Measurements from ENCODE around the gene FAM120AOS.

The FAM120AOS gene

DNA sequence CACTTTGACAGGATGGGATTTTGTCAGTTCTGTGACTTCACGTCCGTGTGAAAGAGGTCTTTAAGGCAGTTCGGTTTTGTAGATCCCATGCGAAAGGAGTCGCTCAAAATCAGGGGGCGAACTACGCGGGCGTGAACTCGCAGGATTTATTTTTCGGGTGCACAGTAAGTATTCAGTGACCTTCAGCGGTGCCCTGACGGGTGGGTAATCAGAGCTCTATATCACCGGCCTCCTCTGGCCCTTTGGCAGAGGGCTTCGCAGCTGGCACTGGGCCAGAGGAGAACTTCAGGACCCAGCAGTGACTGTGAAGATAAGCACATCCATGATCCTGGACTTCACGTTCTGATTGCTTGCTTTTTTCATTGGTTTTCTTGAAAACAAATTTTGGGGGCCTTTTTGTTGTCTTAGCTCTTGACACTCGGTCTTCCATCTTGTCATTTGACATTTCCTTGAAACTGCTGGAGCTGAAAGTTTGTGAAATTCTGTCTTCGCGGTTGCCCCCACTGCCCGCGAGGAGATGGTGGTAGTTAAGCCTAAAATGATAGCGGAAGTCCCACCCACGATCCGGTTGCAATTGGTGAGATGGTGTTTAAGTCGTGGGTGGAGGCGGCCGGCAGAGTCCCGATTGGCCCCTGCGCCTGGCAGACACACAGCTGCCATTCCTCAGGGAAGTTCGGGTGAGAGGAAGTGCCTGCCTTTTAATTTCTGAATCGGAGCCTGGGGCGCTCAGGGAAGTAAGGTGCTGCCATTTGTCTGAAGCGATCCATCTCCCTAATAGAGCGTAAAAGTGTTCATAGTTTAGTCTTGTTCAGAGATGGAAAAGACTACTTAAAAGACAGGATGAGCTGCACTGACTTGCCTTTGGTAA is at the start of gene FAM120AOS:
FAM120AOS (minus strand) TSS at position 535 of the 868 bp plus-strand sequence. CDS start 872 bp downstream, outside the sequence.
- DNase-seq: peak; percentile 92

DNA sequence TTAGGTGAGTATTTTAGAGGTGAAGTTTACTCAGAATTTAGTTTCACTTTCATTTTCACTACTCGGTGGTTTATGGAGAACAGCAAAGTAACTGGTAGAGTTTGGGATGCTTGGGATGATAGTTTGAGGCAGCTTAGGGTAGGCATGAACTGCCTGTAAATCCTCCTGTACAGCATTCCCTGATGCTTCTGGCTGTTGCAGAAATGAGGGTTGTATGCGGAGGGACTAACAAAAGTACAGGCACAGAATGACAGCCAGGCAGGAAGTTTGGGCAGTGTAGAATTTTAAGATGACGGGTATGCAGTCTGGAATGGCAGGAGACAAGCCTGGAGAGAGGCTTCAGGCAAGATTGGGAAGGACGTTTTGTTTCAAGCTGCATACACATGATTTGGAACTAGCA is 48.0 kb upstream of the FAM120AOS start:
- DNase-seq: no peak

DNA sequence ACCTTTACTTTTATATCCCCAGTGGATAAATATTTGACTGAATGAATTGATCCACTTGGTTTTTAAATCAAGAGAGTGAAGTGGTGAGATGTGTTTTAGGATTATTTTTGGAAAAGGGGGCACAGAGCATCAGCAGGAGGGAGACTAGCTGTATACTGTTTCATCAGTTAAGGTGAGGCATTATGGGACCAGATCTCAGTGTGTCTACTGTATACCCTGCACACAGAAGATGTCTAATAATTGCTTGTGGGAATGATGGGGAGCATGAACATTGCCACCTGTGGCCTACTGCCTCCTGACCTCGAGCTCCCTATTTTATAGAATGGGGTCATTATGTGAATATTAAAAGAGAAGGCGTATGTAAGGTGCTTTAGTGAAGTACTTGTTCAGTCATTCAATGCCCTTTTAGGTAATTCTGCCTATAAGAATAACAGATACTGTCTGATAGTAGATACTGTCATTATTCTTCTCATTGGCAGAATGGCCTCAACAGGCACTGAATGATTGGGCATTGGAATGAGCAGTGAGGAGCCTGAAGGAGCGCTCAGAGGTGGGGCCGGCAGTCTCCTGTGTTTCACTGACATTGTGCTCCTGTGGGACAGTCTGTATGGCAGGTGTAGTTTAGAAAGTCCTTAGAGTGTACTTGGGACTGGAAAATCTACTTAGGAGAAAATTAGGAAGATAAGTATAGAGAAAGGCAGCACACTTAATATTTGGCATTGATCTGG is 47.4 kb upstream of the FAM120AOS start:
- DNase-seq: no peak

DNA sequence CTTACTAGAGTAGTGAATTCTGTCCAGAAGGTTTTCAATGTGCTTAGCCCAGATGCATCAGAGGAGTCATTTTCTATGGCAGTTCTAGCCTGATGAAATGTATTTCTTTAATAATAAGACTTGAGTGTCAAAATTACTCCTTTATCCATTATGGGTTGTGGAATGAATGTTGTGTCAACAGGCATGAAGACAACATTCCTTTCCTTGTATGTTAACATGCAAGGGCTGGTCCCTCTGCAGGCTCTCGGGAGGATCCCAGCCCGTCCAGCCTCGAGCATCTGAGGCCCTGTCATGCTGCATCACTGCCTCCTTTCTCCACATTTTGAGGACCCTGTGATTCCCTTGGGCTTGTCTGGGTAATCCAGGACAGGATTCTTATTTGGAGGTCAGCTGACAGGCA is 42.9 kb upstream of the FAM120AOS start:
- DNase-seq: no peak

DNA sequence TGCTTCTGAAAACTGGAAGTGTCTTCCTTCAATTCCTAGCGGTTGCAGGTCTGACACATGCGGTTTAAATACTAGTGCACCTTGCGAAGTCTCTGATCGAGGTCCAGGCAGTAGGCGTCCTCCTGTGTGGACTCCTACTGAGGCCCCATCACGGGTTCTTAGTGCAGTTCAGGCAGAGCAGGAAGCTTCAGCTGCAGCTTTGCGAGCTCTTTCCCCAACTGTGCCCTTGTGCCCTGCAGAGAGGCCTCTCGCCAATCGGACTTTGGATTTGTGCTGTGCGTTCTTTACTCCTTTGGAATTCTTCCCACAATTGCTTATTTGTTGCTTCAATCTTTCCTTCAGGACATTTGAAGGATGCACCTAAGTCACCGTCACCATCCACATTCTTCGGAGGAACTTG is 40.6 kb upstream of the FAM120AOS start:
- no peak for DNase-seq

DNA sequence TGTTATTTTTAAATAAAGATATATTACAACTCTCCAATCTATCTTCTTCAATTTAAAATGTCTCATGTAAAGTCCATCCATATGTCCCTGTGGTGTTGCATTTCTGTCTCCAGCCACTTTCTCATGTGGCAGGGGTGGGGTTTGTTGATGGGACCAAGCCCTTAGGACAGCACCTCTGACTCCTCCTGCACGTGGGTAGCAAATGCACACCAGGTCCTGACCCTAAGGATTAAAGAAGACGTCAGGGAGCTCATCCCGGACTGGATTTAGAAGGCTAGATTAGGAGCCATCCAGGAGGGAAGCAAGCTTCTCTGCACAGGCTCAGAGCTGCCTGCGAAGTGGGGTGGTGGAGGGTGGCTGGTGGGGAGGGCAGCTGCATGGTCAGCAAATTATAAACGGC is 38.9 kb upstream of the FAM120AOS start:
- no peak for DNase-seq

DNA sequence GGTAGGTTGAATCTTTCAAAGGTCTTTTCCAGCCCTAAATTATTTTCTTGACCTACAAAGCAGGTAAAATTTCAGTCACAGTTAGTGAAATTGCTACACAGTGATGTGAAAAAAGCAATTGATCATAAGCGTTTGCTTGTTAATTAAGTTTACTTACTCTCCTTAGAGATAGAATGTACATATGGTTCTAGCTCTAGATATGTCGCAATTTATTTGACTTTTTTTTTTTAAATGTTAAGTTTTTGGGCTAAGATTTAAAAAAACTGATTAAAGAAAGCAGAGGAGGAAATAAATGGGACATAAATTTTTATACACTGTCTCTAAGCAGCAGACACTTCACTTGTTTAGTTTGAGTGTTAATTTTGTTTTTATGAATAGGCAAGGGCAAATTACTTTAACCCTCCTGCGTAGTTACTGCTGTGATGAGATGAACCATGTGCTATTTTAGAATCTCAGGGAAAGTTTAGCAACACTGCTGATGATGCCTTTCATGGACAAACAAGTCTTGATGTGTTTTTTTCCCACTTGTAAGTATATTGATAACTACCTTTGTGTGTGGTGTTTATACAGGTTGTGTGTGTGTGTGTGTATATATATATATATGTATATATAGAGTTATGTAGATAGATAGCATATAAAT is 38.3 kb upstream of the FAM120AOS start:
- no peak for DNase-seq

DNA sequence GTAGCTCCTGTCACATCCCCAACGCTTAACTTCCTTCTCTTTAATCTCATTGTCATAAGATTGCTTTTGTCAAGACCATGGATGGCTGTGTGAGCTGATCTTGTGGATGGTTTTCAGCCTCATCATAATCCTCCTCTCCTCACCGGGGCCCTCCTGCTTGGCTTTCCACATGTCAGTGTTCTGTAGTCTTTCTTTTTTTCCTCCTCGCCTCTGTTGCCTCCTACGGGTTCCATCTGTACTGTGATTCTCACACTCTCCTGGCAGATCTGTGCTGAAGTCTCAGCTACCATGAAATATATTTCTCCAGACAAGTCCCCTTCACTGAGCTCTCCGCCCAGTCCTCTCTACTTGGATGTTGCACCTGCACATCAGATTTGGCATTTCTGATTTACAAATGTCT is 34.9 kb upstream of the FAM120AOS start:
- no peak for DNase-seq

DNA sequence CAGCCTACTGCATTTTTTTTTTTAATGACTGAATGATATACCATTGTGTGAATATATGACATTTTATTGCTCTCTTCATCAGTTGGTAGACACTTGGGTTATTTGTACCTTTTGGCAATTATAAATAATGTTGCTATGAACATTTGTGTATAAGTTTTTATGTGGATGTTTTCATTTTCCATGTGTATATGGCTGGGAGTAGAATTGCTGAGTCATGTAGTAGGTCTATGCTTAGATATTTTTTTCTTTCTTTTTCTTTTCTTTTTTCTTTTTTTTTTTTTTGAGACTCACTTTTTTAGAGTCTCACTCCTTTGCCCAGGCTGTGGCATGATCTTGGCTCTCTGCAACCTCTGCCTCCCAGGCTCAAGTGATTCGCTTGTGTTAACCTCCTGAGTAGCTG is 32.9 kb upstream of the FAM120AOS start:
- no peak for DNase-seq

DNA sequence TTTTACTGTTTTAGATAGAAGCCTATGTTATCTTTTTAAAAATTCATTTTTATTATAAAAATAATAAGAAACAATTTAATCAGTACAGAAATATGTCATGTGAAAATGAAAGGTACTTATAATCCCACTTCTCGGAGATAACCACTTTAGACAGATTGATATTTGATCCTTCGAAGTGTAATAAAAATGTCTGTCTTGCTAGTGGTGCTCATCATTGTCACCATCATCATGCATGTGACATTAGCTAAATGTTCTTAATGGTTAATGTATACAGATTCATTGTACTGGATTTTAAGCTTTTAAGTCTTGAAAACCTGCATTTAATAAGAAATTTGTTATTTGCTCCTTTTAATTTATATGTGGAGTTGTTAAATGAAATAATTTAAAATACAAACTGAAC is 30.1 kb upstream of the FAM120AOS start:
- DNase-seq: no peak

DNA sequence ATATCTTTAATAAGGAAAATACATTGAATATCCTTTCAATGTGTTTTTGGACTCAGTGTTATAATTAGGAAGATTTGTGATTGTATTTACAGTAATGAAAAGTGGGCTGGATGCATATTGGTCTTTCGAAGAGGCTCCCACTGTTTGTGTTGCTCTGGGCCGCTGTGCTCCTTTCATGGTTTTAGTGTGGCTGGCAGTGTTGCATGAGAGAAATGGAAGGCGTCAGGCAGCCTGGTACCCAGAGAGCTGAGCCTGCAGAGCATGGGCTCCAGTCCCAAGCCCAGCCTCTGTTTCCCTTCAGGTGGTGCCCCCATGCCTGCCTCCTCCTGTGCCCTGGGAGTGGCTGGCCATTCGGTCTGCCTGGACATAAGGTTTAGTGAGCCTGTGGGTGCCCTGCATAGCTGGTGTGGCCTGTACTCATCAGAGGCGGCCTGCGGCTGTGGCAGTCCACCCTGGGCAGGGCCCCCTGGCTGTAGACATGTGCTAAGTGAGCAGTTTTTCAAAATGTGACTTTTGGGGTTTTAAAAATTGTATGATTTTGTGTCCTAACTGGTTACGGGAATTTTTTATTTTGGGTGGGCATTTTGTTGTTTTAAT is 27.4 kb upstream of the FAM120AOS start:
- no peak for DNase-seq

DNA sequence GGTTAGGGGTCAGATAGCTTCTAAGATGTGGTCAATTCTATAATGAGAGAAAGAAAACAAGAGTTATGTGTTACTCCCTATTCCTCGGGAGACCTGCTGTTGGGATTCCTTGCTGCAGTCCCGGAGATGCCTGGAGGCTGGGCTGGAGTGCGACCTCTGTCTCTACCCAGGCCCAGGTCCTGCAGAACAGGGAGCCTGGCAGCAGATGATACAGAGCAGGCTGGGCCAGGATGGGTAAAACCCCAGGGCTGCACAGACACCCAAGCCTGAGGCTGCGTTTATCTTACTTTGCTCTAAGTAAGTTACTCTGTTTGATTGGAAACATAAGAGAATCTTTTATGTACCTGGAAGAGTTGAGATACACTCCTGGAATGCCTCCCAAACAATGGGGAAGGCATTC is 26.9 kb upstream of the FAM120AOS start:
- DNase-seq: no peak

DNA sequence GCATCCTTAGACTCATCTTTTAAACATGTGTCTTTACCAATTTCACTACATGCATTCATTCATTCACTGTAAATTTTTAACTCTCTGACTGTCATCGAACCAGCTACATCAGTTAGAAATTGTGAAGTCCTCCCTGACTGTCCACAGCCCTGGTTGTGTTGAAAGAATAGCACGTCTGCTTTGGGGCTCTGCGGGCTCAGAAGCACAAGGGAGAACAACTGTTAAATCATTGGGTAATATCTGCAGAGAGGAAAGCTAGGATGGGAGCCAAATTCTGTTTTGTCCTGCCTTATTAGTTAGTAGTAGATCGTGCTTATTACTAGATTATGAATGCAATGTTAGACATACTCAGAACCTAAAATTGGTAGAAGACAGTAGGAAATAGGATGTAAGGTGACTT is 26.3 kb upstream of the FAM120AOS start:
- DNase-seq: no peak

DNA sequence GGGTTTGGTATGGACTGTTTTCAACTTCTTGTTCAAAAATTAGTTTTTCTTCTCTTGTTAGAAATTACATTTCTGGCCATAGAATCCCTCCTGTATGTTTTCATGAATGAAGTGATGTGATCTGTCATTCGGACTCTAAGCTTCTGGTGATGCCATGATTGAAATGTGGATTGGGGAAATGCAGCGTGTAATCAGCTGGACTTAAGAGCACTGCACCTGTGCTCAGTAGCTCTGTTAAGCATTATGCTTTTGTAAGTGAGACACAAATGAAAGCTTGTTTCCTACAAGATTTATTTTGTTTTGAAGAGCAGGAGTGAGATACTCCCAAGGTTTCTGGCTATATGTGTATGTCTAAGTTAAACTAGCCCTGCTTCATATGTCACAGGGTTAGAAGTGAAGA is 24.0 kb upstream of the FAM120AOS start:
- no peak for DNase-seq

DNA sequence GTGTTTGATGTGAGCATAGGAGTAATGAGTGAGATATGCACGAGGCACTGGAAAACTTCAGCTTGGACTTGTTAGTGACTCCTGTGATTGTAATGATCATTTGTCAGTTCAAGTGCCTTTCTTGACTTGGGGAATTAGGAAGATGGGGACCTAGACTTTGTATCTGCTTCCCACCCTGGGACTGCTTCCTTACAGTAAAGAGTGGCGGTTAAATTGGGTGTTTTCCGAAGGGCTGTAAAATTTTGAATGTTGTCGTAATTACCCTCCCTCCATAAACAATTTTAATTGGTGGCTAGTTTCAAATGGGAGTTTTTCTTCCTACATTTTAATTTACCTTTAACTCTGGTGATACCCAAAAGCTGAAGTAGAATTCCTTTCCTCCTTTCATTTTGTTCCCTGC is 23.5 kb upstream of the FAM120AOS start:
- DNase-seq: no peak

DNA sequence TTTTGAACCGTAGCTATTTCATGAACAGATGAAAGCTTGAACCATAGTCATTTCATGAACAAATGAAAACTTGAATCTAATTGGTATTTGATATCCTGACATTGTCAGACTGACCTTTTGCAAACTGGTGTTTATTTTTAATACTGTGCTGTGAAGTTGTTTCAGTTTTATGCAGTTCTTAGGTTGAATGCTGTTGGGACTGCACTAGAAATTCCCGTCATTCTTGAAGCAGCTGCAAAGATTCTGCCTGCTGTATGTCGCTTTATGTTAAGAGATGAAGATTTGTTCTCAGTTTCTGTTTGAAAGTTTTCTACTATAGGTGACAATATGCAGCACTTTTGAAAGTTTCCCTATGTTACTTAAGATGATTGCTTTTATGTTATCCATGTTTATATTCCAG is 22.5 kb upstream of the FAM120AOS start:
- no peak for DNase-seq

DNA sequence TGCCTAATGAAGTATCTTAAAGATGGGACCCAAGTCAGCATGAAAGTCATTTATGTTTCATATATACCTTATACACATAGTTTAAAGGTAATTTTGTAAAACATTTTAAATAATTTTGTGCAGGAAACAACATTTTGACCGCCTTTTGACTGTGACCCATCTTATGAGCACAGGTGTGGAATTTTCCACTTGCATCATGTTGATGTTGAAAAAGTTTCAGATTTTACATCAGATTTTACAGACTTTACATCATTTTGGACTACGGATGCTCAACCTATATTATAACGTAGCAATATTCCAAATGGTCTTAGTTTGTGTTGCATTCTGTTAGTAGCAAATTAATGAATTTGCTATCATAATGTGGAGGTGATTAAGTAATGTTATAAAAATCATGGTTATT is 21.7 kb upstream of the FAM120AOS start:
- no peak for DNase-seq

DNA sequence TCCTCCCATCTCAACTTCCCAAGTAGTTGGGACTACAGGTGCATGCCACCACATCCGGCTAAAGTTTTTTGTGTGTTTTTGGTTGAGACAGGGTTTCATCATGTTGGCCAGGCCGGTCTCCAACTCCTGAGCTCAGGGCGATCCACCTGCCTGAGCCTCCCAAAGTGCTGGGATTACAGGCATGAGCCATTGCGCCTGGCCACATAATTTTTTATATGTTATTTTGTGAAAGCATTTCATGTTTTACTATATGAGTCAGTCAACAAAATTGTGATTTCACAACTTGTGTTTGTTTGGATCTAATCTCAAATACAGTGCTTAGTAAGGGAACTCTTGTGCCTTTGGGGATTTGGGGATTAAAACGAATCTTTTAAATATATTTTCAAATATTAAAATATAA is 20.0 kb upstream of the FAM120AOS start:
- DNase-seq: no peak

DNA sequence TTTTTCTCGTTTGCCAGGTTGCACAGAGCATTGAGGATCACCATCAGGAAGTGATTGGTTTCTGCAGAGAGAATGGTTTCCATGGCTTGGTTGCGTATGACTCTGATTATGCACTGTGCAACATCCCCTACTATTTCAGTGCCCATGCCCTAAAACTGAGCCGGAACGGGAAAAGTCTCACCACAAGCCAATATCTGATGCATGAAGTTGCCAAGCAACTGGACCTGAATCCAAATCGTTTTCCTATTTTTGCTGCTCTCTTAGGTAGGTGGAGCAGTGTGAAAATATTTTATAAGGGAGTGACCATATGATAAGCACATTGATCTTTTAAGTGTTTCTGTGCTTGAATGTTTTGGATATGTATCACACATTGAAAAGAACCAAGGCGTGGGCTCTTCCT is 17.7 kb upstream of the FAM120AOS start:
- DNase-seq: no peak

DNA sequence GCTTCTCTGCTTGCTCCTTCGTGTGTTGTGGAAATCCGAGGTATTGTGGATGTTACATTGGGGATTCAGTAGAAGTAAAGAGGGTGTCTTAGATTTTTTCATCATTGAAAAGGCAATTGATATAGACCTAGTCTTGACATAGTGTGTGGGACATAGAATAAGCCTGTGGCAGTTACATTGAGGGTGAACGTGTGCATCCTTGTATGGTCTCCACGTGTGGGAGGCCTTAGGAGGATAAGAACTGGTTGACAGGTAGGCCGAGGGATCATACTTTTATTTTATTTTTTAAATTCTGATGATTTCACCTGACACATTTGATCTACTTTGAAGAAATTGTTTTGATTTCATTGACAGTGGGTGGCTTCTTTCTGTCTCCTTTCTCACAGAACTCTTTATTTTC is 17.0 kb upstream of the FAM120AOS start:
- DNase-seq: no peak

DNA sequence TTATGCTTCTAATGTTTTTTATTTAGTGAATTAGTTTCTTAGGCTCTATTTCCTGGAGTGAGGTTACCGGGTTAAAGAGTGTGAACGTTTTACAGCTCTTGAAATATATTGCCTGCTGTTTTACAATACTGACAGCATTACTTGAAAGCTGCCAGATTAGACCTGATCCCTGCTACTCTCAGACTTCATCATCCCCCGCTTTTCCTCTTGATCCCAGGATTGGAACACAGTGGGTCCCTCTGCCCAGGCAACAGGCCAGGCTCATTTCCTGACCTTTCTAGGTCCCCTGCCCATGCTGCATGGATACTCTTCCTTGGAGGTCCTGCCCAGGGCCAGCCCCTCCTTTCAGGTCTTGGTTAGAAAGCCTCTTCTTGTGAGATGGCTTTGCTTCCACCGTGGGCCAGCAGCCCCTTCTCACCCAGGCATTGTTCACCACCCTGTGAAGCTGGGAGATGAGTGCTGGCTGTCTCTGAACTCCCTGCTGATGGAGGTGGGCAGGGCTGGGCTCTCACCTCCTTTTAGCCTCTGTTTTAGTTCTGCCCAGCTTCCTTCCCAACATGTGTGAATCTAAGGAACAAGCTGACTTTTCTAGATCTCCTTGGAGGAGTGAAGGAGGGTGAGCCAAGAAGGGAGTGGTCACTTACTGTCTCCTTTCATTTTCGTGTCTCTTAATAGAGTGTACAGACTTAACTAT is 15.5 kb upstream of the FAM120AOS start:
- no peak for DNase-seq

DNA sequence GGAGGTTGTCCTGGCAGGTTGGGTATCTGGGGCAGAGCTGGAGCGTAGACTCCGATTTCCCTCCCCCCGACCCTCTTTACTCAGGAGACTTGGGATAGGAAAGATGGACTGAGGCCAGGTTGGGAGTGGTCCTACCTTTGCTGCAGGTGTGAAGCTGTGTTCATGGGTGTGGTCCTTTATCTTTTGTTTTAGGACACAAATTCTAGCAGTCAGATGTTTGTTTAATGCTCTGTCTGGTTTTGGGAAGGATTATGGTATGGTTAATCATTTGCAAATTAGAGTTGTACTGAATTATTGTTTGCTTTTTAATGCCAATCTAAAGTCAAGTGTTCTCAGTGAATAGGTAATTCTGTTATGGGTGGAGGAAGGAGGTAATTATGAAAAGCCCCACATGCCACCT is 14.1 kb upstream of the FAM120AOS start:
- no peak for DNase-seq

DNA sequence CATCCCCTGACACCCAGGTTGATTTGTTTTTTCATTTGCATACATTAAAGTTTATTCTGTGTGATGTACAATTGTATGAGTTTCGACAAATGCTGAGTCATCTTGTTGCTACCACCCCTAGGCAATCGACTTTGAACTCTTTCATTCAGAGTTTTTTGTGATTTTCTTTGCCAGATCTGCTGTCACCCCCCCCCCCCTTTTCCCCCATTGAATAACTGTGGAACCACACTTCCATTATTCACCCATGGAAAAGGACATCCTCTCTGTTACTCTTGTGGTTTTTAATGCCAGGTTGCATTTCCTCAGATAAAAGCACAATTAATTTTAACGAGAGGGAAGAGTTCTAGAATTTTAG is 13.7 kb upstream of the FAM120AOS start:
- DNase-seq: no peak

Data from right forelimb (tissue), 1 donor.